HepG2 (cell line): ENCODE measurements around the gene GLTPD2. TPM values are rescaled to one million over a fixed set of nuclear protein-coding genes. Genes with fewer than 3 reads are reported as not detected.

Experiments
- AKAP8 ChIP-seq: sonication (generic); formaldehyde crosslinking; IDR thresholded peaks from 2 replicates; pipeline ENCODE4 v1.5.1; 2020; ENCODE audit warnings: mild to moderate bottlenecking, missing genetic modification reagents
- HNRNPL ChIP-seq: fragments of 200-400 bp; formaldehyde crosslinking; IDR thresholded peaks from 2 replicates; pipeline ENCODE4 v1.6.1; 2017; ENCODE audit warnings: mild to moderate bottlenecking, low read depth, low read length
- MTF1 ChIP-seq: sonication (generic); formaldehyde crosslinking; IDR thresholded peaks from 2 replicates; pipeline ENCODE4 v1.5.0; 2020; ENCODE audit warnings: missing genetic modification reagents
- NFIC ChIP-seq: IDR thresholded peaks from 2 replicates; pipeline ENCODE4 v1.6.1; 2012; ENCODE audit warnings: mild to moderate bottlenecking, low read length, inconsistent platforms
- RORA ChIP-seq: sonication (generic); formaldehyde crosslinking; IDR thresholded peaks from 2 replicates; pipeline ENCODE4 v1.5.0; 2020; ENCODE audit warnings: mild to moderate bottlenecking, missing genetic modification reagents, moderate library complexity
- TAF1 ChIP-seq: sonication (generic); formaldehyde crosslinking; IDR thresholded peaks from 2 replicates; pipeline ENCODE4 v1.4.0; 2020; ENCODE audit warnings: missing genetic modification reagents
- ZBTB3 ChIP-seq: sonication (generic); formaldehyde crosslinking; IDR thresholded peaks from 2 replicates; pipeline ENCODE4 v1.4.0; 2020; ENCODE audit warnings: low read depth, mild to moderate bottlenecking, moderate library complexity, missing genetic modification reagents, borderline replicate concordance
- ZNF225 ChIP-seq: sonication (generic); formaldehyde crosslinking; IDR thresholded peaks from 2 replicates; pipeline ENCODE4 v1.4.0; 2020; ENCODE audit warnings: mild to moderate bottlenecking, missing genetic modification reagents
- ZNF253 ChIP-seq: sonication (generic); formaldehyde crosslinking; IDR thresholded peaks from 2 replicates; pipeline ENCODE4 v1.8.0; 2022; ENCODE audit warnings: mild to moderate bottlenecking, missing genetic modification reagents, borderline replicate concordance
- ZNF318 ChIP-seq: sonication (generic); formaldehyde crosslinking; IDR thresholded peaks from 2 replicates; pipeline ENCODE4 v1.4.0; 2020; ENCODE audit warnings: mild to moderate bottlenecking, missing genetic modification reagents
- ZNF549 ChIP-seq: sonication (generic); formaldehyde crosslinking; IDR thresholded peaks from 2 replicates; pipeline ENCODE4 v1.5.0; 2020; ENCODE audit warnings: missing genetic modification reagents
- ZNF589 ChIP-seq: sonication (generic); formaldehyde crosslinking; conservative IDR thresholded peaks from 2 replicates; pipeline ENCODE4 v1.8.0; 2022; ENCODE audit warnings: mild to moderate bottlenecking, moderate library complexity, missing genetic modification reagents
- ZNF776 ChIP-seq: sonication (generic); formaldehyde crosslinking; IDR thresholded peaks from 2 replicates; pipeline ENCODE4 v1.4.0; 2020; ENCODE audit warnings: mild to moderate bottlenecking, missing genetic modification reagents
- ZNF850 ChIP-seq: sonication (generic); formaldehyde crosslinking; conservative IDR thresholded peaks from 2 replicates; pipeline ENCODE4 v1.9.0; 2021; ENCODE audit warnings: mild to moderate bottlenecking, missing genetic modification reagents
- ZSCAN31 ChIP-seq: sonication (generic); formaldehyde crosslinking; IDR thresholded peaks from 2 replicates; pipeline ENCODE4 v1.5.0; 2020; ENCODE audit warnings: low read depth, mild to moderate bottlenecking, missing genetic modification reagents
- polyA plus RNA-seq, 8 experiments: library from polyadenylated mRNA; depleted of rRNA in 3 of 8; stranded (reverse) in 7 of 8; unstranded in 1 of 8; fragments of >200 nt; fragmentation: Illumina TruSeq in 4 of 8; extraction: Trizol in 4 of 8; gene quantifications; 2 replicates each; pipeline versions ENCODE4 v1.2.1 to v1.2.3, GENCODE V29; 2011 to 2016; ENCODE audit warnings: low read depth in 4 of 8, missing spikeins in 1 of 8, mixed read lengths in 1 of 8; ENCODE audit not compliant: insufficient read depth in 1 of 8
- total RNA-seq, 5 experiments: library from RNA; depleted of rRNA; stranded (reverse); fragments of >200 nt; fragmentation: Illumina TruSeq; extraction: Trizol; gene quantifications; 2 replicates each; pipeline ENCODE4 v1.2.3, GENCODE V29; 2016; ENCODE audit warnings: low read depth in 1 of 5
- TF ChIP-seq, protein P1 (sequence below): fragments of 450-650 bp; IDR thresholded peaks from 2 replicates; pipeline ENCODE4 v1.6.1; 2016
- TF ChIP-seq, protein P2 (sequence below): sonication (generic); formaldehyde crosslinking; IDR thresholded peaks from 2 replicates; pipeline ENCODE4 v1.5.0; 2020; ENCODE audit warnings: mild to moderate bottlenecking, missing genetic modification reagents

GLTPD2 gene
- total and polyA plus RNA-seq, 2 of the 13 experiments (the other 11 are each of a cell fraction or from before 2014, with no cell fraction given), result 7.5 to 12.9 TPM

GRCh38 chr17:4788807-4789700, at the start of gene GLTPD2 (continued):
- TF ChIP-seq ZSCAN31, result no peak; the same call in 1 of the 2 replicates
- TF ChIP-seq, protein P1, sequence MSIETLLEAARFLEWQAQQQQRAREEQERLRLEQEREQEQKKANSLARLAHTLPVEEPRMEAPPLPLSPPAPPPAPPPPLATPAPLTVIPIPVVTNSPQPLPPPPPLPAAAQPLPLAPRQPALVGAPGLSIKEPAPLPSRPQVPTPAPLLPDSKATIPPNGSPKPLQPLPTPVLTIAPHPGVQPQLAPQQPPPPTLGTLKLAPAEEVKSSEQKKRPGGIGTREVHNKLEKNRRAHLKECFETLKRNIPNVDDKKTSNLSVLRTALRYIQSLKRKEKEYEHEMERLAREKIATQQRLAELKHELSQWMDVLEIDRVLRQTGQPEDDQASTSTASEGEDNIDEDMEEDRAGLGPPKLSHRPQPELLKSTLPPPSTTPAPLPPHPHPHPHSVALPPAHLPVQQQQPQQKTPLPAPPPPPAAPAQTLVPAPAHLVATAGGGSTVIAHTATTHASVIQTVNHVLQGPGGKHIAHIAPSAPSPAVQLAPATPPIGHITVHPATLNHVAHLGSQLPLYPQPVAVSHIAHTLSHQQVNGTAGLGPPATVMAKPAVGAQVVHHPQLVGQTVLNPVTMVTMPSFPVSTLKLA, result no peak
- TF ChIP-seq ZNF549 (CRISPR knock-in tag), result no peak
- no peak for TF ChIP-seq ZBTB3
- no peak for TF ChIP-seq RORA (CRISPR knock-in tag)
- TF ChIP-seq ZNF776, result no peak; the same call in 1 of the 2 replicates
- 0 out of 2 replicates have a peak, but pooled peaks have one; percentile 69 for TF ChIP-seq ZNF589 (CRISPR knock-in tag)
- TF ChIP-seq NFIC, result no peak
- no peak for TF ChIP-seq ZNF850 (CRISPR knock-in tag)
- TF ChIP-seq TAF1 (CRISPR knock-in tag), result peak; percentile 92
- peak; percentile 89 for TF ChIP-seq HNRNPL
- no peak for TF ChIP-seq MTF1 (CRISPR knock-in tag)
- TF ChIP-seq, protein P2, sequence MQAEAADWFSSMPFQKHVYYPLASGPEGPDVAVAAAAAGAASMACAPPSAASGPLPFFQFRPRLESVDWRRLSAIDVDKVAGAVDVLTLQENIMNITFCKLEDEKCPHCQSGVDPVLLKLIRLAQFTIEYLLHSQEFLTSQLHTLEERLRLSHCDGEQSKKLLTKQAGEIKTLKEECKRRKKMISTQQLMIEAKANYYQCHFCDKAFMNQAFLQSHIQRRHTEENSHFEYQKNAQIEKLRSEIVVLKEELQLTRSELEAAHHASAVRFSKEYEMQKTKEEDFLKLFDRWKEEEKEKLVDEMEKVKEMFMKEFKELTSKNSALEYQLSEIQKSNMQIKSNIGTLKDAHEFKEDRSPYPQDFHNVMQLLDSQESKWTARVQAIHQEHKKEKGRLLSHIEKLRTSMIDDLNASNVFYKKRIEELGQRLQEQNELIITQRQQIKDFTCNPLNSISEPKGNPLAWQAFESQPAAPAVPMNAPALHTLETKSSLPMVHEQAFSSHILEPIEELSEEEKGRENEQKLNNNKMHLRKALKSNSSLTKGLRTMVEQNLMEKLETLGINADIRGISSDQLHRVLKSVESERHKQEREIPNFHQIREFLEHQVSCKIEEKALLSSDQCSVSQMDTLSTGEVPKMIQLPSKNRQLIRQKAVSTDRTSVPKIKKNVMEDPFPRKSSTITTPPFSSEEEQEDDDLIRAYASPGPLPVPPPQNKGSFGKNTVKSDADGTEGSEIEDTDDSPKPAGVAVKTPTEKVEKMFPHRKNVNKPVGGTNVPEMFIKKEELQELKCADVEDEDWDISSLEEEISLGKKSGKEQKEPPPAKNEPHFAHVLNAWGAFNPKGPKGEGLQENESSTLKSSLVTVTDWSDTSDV (CRISPR knock-in tag), result no peak; the same call in 1 of the 2 replicates
- TF ChIP-seq ZNF253, result no peak
- TF ChIP-seq AKAP8 (CRISPR knock-in tag), result 0 out of 2 replicates have a peak, but pooled peaks have one; percentile 59
- no peak for TF ChIP-seq ZNF225 (CRISPR knock-in tag)
- no peak for TF ChIP-seq ZNF318 (CRISPR knock-in tag)
